AG04449 (cell line): ENCODE data around the gene RNF112.

ENCODE experiments used
- CTCF ChIA-PET: fragments of 350-600 bp; formaldehyde crosslinking; extraction: SDS; loops from one replicate; lab custom pipeline; 2021; ENCODE audit warnings: antibody characterized with exemption; lab: Yijun Ruan, JAX
- POLR2A ChIA-PET: fragments of 400-600, 350-600 bp; formaldehyde crosslinking; extraction: SDS; loops from one replicate; lab custom pipeline; 2020; ENCODE audit warnings: antibody characterized with exemption, inconsistent platforms; lab: Yijun Ruan, JAX
- DNase-seq: peaks from one replicate; pipeline ENCODE4 v3.0.0-alpha.2; 2010; ENCODE audit warnings: low read depth, low spot score
- H3K4me3 ChIP-seq: 2 replicates; pipeline ENCODE4 v1.5.1; 2011; ENCODE audit warnings: low read depth, mild to moderate bottlenecking, control low read depth, low read length
- CTCF ChIP-seq: IDR thresholded peaks from one replicate; pipeline ENCODE4 v1.5.1; 2011; ENCODE audit warnings: mild to moderate bottlenecking, moderate library complexity, low read length, control low read depth, inconsistent platforms; ENCODE audit not compliant: insufficient read depth; ENCODE audit errors: missing control alignments

RNF112 gene

DNA sequence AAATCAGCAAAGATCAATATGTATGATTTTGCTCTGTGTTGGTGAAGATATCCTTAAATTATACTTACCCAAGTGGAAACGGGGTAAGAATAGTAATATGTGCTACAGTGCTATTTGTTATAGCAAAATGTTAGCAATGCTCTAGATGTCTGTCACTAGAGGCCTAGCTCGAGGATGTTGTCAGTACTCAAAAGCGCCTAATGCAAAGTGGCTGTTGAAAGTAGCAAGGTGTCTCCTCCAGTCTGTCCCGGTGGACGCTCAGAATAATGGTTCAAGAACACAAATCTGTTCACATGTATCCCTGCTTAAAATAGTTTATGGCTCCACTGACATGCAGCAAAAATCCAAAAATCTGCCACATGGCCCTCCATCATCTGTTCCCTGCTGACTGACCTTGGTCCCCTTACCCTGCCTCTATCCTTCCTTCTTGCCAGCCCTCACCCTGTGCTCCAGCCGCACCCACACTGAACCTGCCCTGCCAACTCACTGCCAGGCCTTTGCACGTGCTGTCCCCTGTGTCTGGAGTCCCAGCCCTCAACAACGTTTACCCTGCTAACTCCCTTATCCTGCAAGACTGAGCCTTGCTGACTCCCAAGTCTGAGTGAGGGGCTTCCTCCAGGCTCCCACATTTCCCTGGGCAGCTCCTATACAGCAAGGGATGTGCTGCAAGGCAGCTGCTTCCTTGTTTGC, 9.6 kb upstream of the RNF112 start:
- CTCF ChIA-PET, result interaction anchor here (0.9 to 1.5 kb wide), 2 partner anchors 8 to 39 kb away, joined by 3 to 6 read pairs; partner anchors contain the start of gene B9D1
- TF ChIP-seq CTCF, result no peak
- DNase-seq, result no peak
- POLR2A ChIA-PET, result no interaction called here
- H3K4me3 ChIP-seq, result no peak overlapping the region

DNA sequence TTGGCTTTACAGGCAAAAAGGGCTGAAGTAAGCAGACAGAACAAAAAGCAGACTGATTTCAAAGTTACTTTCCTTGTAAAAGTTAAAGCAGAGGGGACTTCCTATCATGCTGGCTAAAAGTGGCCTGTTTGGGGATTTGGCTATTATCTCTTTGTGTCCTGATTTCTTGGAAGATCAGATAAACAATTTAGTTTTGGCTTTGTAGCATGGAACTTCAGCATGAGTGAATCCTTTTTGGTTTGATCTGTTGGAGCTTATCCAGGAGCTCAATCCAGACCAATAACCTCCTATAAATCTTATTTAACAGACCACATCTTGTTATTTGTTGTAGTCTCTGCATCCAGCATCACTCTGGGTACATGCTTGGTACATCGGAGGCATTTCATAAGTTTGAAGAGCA, 8.9 kb upstream of the RNF112 start:
- POLR2A ChIA-PET, result no interaction called here
- no peak for DNase-seq
- TF ChIP-seq CTCF, result no peak
- H3K4me3 ChIP-seq, result no peak overlapping the region
- CTCF ChIA-PET, result interaction anchor here (0.9 to 1.5 kb wide), 2 partner anchors 9 to 39 kb away, joined by 3 to 6 read pairs; partner anchors contain the start of gene B9D1

DNA sequence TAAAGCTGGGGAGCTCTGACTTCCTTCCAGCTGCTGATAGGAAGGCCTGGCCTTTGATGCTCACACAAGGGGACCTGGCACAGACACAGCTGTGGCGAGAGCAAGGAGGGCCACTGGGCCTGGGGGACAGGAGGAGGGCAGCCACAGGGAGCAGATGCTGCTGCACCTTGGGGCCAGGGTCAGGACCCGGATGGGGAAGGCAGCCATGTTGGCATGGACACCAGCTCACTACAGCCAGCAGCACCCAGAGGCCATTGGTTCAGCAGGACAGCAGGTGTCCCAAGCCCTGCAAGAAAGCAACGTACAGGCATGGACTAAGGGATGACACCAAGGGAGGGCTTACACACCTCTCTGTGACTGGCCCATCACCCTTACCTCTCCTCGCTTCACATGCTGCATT, 8.0 kb upstream of the RNF112 start:
- ChIA-PET CTCF (no interaction called here), POLR2A (no interaction called here)
- no peak for TF ChIP-seq CTCF
- DNase-seq, result no peak
- H3K4me3 ChIP-seq, result no peak overlapping the region

DNA sequence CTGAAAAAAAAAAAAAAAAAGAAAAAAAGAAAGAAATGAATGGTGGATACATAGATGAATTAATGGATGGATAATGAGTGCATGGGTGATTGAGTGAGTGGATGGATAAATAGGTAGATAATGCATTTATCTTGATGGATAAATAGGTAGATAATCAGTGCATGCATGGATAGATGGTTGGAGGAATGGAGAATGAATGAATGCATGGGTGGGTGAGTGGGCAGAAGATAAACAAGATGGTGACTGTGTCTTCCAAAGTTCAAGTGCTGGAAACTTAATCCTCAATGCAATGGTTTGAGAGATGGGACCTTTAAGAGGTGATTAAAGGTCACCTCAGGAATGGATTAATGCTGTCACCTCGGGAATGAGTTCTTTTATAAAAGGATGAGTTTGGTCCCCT, 6.8 kb upstream of the RNF112 start:
- no peak overlapping the region for H3K4me3 ChIP-seq
- ChIA-PET POLR2A (no interaction called here), CTCF (no interaction called here)
- no peak for DNase-seq
- TF ChIP-seq CTCF, result no peak

DNA sequence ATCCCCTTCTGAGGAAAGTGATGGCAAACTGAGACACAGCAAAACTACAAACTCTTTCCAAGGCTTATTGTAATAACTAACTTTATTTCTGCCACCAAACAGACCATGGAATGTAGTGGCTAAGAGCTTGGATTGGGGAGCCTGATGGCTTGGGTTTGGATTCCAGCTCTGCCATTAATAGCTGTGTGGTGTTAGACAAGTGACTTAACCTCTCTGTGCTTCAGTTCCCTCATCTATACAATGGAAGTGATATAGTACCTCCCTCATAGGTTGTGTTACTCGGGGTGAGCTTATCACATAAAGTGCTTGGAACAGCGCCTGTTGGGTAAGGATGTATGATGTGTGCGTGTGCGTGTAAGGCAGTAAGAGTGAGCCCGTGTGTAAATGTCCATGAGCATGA, 5.9 kb upstream of the RNF112 start:
- no peak for DNase-seq
- ChIA-PET POLR2A (no interaction called here), CTCF (interaction anchor here (0.9 to 2.4 kb wide), 2 partner anchors 8 to 42 kb away, joined by 3 to 6 read pairs; partner anchors contain the start of gene B9D1)
- TF ChIP-seq CTCF, result no peak
- H3K4me3 ChIP-seq, result no peak overlapping the region

DNA sequence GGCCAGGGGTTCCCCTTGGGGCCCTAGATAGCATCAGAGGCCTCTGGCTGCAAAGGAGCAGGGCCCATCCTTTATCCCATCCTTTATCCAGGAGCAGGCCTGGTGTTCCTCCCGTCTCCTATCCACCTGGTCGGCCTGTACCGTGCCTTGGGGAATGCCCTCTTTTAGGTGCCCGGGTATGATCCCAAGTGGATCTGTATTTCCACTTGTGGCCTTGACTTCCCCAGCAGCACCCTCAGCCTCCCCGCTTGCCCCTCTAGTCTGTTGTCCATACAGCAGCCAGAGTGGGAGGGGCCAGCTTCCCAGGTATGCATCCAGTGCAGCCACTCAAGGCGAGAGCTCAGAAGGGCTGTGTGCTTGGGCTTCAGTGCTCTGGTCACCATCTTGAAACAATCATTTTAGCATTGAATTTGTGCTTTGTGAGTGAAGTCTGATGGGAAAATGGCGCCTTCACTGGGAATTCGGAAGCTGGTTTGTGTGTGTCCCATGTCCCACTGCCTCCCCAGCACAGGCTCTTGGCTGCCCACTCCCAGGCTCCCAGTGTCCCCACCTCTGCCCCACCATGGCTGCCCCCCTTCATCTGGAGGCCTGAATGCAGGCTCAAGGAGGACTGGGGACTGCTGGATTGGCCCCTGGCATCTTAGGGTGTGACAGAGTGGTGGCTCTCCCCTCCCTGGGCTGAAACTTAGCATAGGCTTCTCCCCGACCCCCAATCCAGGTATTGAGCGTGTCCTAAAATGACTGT, 3.3 kb upstream of the RNF112 start:
- ChIA-PET POLR2A (no interaction called here), CTCF (interaction anchor here (1.2 to 1.6 kb wide), 2 partner anchors 39 to 54 kb away, joined by 4 read pairs; no protein-coding TSS in a partner anchor)
- DNase-seq, result no peak
- H3K4me3 ChIP-seq, result no peak overlapping the region
- TF ChIP-seq CTCF, result no peak
